ENCODE data around the gene MACROD2.

MACROD2 gene

DNA sequence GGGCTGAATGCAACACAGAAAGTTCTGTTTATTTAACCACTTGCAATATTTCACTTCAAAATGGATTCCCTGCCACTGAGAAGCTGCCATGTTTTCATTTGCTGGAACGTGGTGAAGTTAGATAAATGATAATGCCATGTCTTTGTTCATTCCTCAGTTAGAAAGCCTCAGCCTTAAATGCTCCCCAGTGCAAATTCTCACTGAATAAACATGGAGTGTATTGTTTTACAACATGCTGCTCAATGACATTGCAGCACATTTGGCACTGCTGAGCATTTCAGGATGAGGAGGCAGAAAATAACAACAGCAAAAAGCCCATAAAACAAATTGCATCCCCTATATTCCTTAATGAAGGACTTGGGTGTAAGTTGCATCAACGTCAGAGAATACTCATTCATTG is 1255.9 kb downstream of the MACROD2 start:
- POLR2A ChIA-PET = no interaction called here
- no peak for TF ChIP-seq CTCF (IDR thresholded peaks at IDR 0.05; ENCODE audit: control extremely low read depth, extremely low read depth, low read depth, missing control alignments)
- CTCF ChIA-PET = interaction anchor here (1.4 to 3.4 kb wide), 4 partner anchors 8 to 13 kb away, joined by 4 to 10 read pairs (median 7); no protein-coding TSS in a partner anchor
- no peak for DNase-seq (ENCODE audit: extremely low spot score)

DNA sequence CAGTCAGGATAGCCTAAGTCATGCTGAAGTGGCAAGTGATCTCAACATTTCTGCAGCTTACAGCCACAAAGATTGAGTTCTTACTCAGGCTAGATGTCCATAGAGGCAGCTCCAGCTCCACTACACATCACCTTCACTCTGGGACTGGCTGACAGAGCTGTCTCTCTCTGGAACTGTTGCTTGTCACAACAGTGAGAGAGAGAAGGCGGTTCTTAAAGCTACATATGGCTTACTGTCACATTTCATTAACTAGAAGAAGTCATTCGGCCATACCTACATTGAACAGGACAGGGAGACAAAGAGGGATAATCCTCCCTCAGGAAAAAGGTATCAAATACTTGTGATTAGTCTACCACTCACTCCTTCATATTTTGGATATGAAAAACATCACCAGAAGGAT is 1257.0 kb downstream of the MACROD2 start:
- CTCF ChIA-PET = interaction anchor here (1.8 to 3.4 kb wide), 3 partner anchors 9 to 15 kb away, joined by 4 to 10 read pairs (median 6); no protein-coding TSS in a partner anchor
- TF ChIP-seq CTCF (IDR thresholded peaks at IDR 0.05; ENCODE audit: control extremely low read depth, extremely low read depth, low read depth, missing control alignments) = no peak
- POLR2A ChIA-PET = no interaction called here
- DNase-seq (ENCODE audit: extremely low spot score) = no peak

- no peak for TF ChIP-seq CTCF (IDR thresholded peaks at IDR 0.05; ENCODE audit: control extremely low read depth, extremely low read depth, low read depth, missing control alignments)
- no peak for DNase-seq (ENCODE audit: extremely low spot score)
- ChIA-PET POLR2A (no interaction called here), CTCF (interaction anchor here (1.8 to 3.4 kb wide), 2 partner anchors 11 to 16 kb away, joined by 4 to 10 read pairs; no protein-coding TSS in a partner anchor)
These were observed 1258.1 kb downstream of the MACROD2 start for GRCh38 chr20:15253431-15253830.

- ChIA-PET POLR2A (no interaction called here), CTCF (interaction anchor here (1.6 kb wide), 1 partner anchor 9 kb away, joined by 4 read pairs; no protein-coding TSS in a partner anchor)
- no peak for TF ChIP-seq CTCF (IDR thresholded peaks at IDR 0.05; ENCODE audit: control extremely low read depth, extremely low read depth, low read depth, missing control alignments)
- no peak for DNase-seq (ENCODE audit: extremely low spot score)
These were observed 1261.6 kb downstream of the MACROD2 start for GRCh38 chr20:15256676-15257568.

GRCh38 chr20:15257569-15257870 is 1262.2 kb downstream of the MACROD2 start:
- DNase-seq (ENCODE audit: extremely low spot score) = no peak
- CTCF ChIA-PET = interaction anchor here (1.6 kb wide), 1 partner anchor 8 kb away, joined by 4 read pairs; no protein-coding TSS in a partner anchor
- POLR2A ChIA-PET = no interaction called here

More at GRCh38 chr20:15257569-15257870, 1262.2 kb downstream of the MACROD2 start:
- no peak for TF ChIP-seq CTCF (IDR thresholded peaks at IDR 0.05; ENCODE audit: control extremely low read depth, extremely low read depth, low read depth, missing control alignments)
